WTC11 (cell line): Measurements from ENCODE around the gene UBL3. TPM values are rescaled to one million over a fixed set of nuclear protein-coding genes. Genes with fewer than 3 reads are reported as not detected.

Experiments
- ATAC-seq: fragments of 200-7000 bp; cut with Tn5 transposase; 2 replicates; pipeline ENCODE4 v1.10.0; 2021; ENCODE audit warnings: mild to moderate bottlenecking, moderate library complexity
- CTCF ChIA-PET: fragments of 300-600 bp; sonication (Branson Sonifier 250); formaldehyde crosslinking; loops from one replicate; lab custom pipeline; 2021; ENCODE audit warnings: antibody characterized with exemption; lab: Charles Lee
- POLR2A ChIA-PET: fragments of 350-600 bp; sonication (Branson Sonifier 250); formaldehyde crosslinking; loops from one replicate; lab custom pipeline; 2021; ENCODE audit warnings: antibody characterized with exemption; lab: Charles Lee
- DNase-seq: peaks from one replicate; pipeline ENCODE4 v3.0.0; 2021; ENCODE audit warnings: low spot score
- H3K27ac Mint-ChIP-seq: 2 replicates; pipeline ENCODE4 v1.8.0; 2021; ENCODE audit warnings: mixed read lengths
- H3K27me3 Mint-ChIP-seq: 2 replicates; pipeline ENCODE4 v1.8.0; 2021; ENCODE audit warnings: low read depth, mild to moderate bottlenecking, moderate library complexity, mixed read lengths
- H3K36me3 Mint-ChIP-seq: 2 replicates; pipeline ENCODE4 v1.8.0; 2021; ENCODE audit warnings: mixed read lengths
- H3K4me1 Mint-ChIP-seq: 2 replicates; pipeline ENCODE4 v1.8.0; 2022; ENCODE audit warnings: mixed read lengths
- H3K4me3 Mint-ChIP-seq: 2 replicates; pipeline ENCODE4 v1.8.0; 2021; ENCODE audit warnings: mild to moderate bottlenecking, moderate library complexity, mixed read lengths
- H3K9me3 Mint-ChIP-seq: 2 replicates; pipeline ENCODE4 v1.8.0; 2021; ENCODE audit warnings: mixed read lengths
- ARID4B ChIP-seq: sonication (generic); formaldehyde crosslinking; IDR thresholded peaks from 2 replicates; pipeline ENCODE4 v1.8.0; 2023; ENCODE audit warnings: missing genetic modification reagents, mild to moderate bottlenecking, borderline replicate concordance
- ATF1 ChIP-seq: sonication (generic); formaldehyde crosslinking; IDR thresholded peaks from 2 replicates; pipeline ENCODE4 v1.8.1; 2023; ENCODE audit warnings: mild to moderate bottlenecking, moderate library complexity, missing genetic modification reagents
- ATF6 ChIP-seq: sonication (generic); formaldehyde crosslinking; IDR thresholded peaks from 2 replicates; pipeline ENCODE4 v1.8.1; 2023; ENCODE audit warnings: mild to moderate bottlenecking, missing genetic modification reagents
- CREB1 ChIP-seq: sonication (generic); formaldehyde crosslinking; IDR thresholded peaks from 2 replicates; pipeline ENCODE4 v1.8.0; 2023; ENCODE audit warnings: mild to moderate bottlenecking, missing genetic modification reagents
- CREM ChIP-seq: sonication (generic); formaldehyde crosslinking; IDR thresholded peaks from 2 replicates; pipeline ENCODE4 v1.8.1; 2022; ENCODE audit warnings: mild to moderate bottlenecking, missing genetic modification reagents, moderate library complexity
- ETV6 ChIP-seq: sonication (generic); formaldehyde crosslinking; IDR thresholded peaks from 2 replicates; pipeline ENCODE4 v1.8.1; 2022; ENCODE audit warnings: mild to moderate bottlenecking, missing genetic modification reagents
- FOXK1 ChIP-seq: sonication (generic); formaldehyde crosslinking; IDR thresholded peaks from 2 replicates; pipeline ENCODE4 v1.8.0; 2022; ENCODE audit warnings: mild to moderate bottlenecking, moderate library complexity, missing genetic modification reagents
- FOXP1 ChIP-seq: sonication (generic); formaldehyde crosslinking; IDR thresholded peaks from 2 replicates; pipeline ENCODE4 v1.8.0; 2022; ENCODE audit warnings: missing genetic modification reagents, mild to moderate bottlenecking, moderate library complexity, borderline replicate concordance
- IRF2 ChIP-seq: sonication (generic); formaldehyde crosslinking; IDR thresholded peaks from 2 replicates; pipeline ENCODE4 v1.8.0; 2022; ENCODE audit warnings: low read depth, missing genetic modification reagents, borderline replicate concordance
- MAX ChIP-seq: sonication (generic); formaldehyde crosslinking; IDR thresholded peaks from 2 replicates; pipeline ENCODE4 v1.8.0; 2022; ENCODE audit warnings: mild to moderate bottlenecking, missing genetic modification reagents
- NFE2L1 ChIP-seq: sonication (generic); formaldehyde crosslinking; IDR thresholded peaks from 2 replicates; pipeline ENCODE4 v1.8.1; 2023; ENCODE audit warnings: missing genetic modification reagents
- NR1H2 ChIP-seq: sonication (generic); formaldehyde crosslinking; IDR thresholded peaks from 2 replicates; pipeline ENCODE4 v1.9.0; 2021; ENCODE audit warnings: mild to moderate bottlenecking, moderate library complexity, missing genetic modification reagents
- NR2C2 ChIP-seq: sonication (generic); formaldehyde crosslinking; IDR thresholded peaks from 2 replicates; pipeline ENCODE4 v1.8.0; 2022; ENCODE audit warnings: mild to moderate bottlenecking, missing genetic modification reagents
- NR3C1 ChIP-seq: sonication (generic); formaldehyde crosslinking; conservative IDR thresholded peaks from 2 replicates; pipeline ENCODE4 v1.8.1; 2023; ENCODE audit warnings: low read depth, mild to moderate bottlenecking, missing genetic modification reagents
- PRRX2 ChIP-seq: fragments of 250-450 bp; sonication (Bioruptor Pico); IDR thresholded peaks from 2 replicates; pipeline ENCODE4 v1.8.0; 2021; ENCODE audit warnings: mild to moderate bottlenecking
- RELA ChIP-seq: sonication (generic); formaldehyde crosslinking; IDR thresholded peaks from 2 replicates; pipeline ENCODE4 v1.8.1; 2022; ENCODE audit warnings: missing genetic modification reagents, mild to moderate bottlenecking, borderline replicate concordance
- RORB ChIP-seq: fragments of 250-450 bp; sonication (Bioruptor Pico); IDR thresholded peaks from 2 replicates; pipeline ENCODE4 v1.9.0; 2021; ENCODE audit warnings: mild to moderate bottlenecking
- SMAD3 ChIP-seq: sonication (generic); formaldehyde crosslinking; IDR thresholded peaks from 2 replicates; pipeline ENCODE4 v1.8.0; 2022; ENCODE audit warnings: missing genetic modification reagents, mild to moderate bottlenecking, borderline replicate concordance
- SOX15 ChIP-seq: fragments of 250-450 bp; sonication (Bioruptor Pico); IDR thresholded peaks from 2 replicates; pipeline ENCODE4 v1.9.0; 2021; ENCODE audit warnings: mild to moderate bottlenecking
- SP1 ChIP-seq: sonication (generic); formaldehyde crosslinking; conservative IDR thresholded peaks from 2 replicates; pipeline ENCODE4 v1.8.1; 2022; ENCODE audit warnings: missing genetic modification reagents
- USF2 ChIP-seq: sonication (generic); formaldehyde crosslinking; IDR thresholded peaks from 2 replicates; pipeline ENCODE4 v1.8.1; 2023; ENCODE audit warnings: mild to moderate bottlenecking, missing genetic modification reagents, moderate library complexity
- ZBTB43 ChIP-seq: sonication (generic); formaldehyde crosslinking; IDR thresholded peaks from 2 replicates; pipeline ENCODE4 v1.8.1; 2023; ENCODE audit warnings: mild to moderate bottlenecking, missing genetic modification reagents
- ZNF121 ChIP-seq: sonication (generic); formaldehyde crosslinking; IDR thresholded peaks from 2 replicates; pipeline ENCODE4 v1.8.0; 2023; ENCODE audit warnings: missing genetic modification reagents
- ZNF138 ChIP-seq: sonication (generic); formaldehyde crosslinking; conservative IDR thresholded peaks from 2 replicates; pipeline ENCODE4 v1.8.1; 2022; ENCODE audit warnings: mild to moderate bottlenecking, moderate library complexity, missing genetic modification reagents
- ZNF232 ChIP-seq: sonication (generic); formaldehyde crosslinking; IDR thresholded peaks from 2 replicates; pipeline ENCODE4 v1.8.0; 2022; ENCODE audit warnings: mild to moderate bottlenecking, missing genetic modification reagents
- ZNF416 ChIP-seq: fragments of 250-450 bp; sonication (Bioruptor Pico); IDR thresholded peaks from 2 replicates; pipeline ENCODE4 v1.9.0; 2021; ENCODE audit warnings: mild to moderate bottlenecking, inconsistent platforms
- ZNF423 ChIP-seq: fragments of 250-450 bp; sonication (Bioruptor Pico); IDR thresholded peaks from 2 replicates; pipeline ENCODE4 v2.1.2; 2022; ENCODE audit warnings: mild to moderate bottlenecking, moderate library complexity
- ZSCAN18 ChIP-seq: fragments of 250-450 bp; sonication (Bioruptor Pico); IDR thresholded peaks from 2 replicates; pipeline ENCODE4 v2.1.2; 2022; ENCODE audit warnings: mild to moderate bottlenecking, moderate library complexity
- total RNA-seq: library from RNA; stranded (reverse); gene quantifications from 3 replicates; pipeline ENCODE4 v1.2.3, GENCODE V29; 2021

The UBL3 gene
- total RNA-seq, 1 experiment from 2014 or later = 15.5 TPM

GRCh38 chr13:29746148-29746677 is 104.2 kb downstream of the UBL3 start:
- H3K4me3 Mint-ChIP-seq = no peak overlapping the region
- no peak for ATAC-seq
- H3K9me3 Mint-ChIP-seq = no peaks in the 10 kb centered on the region
- CTCF ChIA-PET = no interaction called here
- H3K4me1 Mint-ChIP-seq = no peaks in the 10 kb centered on the region
- H3K27me3 Mint-ChIP-seq = no peaks in the 10 kb centered on the region
- no peaks in the 10 kb centered on the region for H3K36me3 Mint-ChIP-seq
- TF ChIP-seq ZNF416 (CRISPR knock-in tag) (no peak), ATF1 (no peak), ARID4B (CRISPR knock-in tag) (no peak), NR1H2 (no peak), MAX (CRISPR knock-in tag) (no peak), CREB1 (CRISPR knock-in tag) (no peak), RORB (no peak), SMAD3 (CRISPR knock-in tag) (no peak), ATF6 (no peak), CREM (CRISPR knock-in tag) (no peak), ETV6 (CRISPR knock-in tag) (no peak), PRRX2 (CRISPR knock-in tag) (no peak), ZNF232 (CRISPR knock-in tag) (no peak)
- TF ChIP-seq, all 79 proteins: peak for 0
- POLR2A ChIA-PET = no interaction called here
- no peak for DNase-seq
- no peak overlapping the region for H3K27ac Mint-ChIP-seq

- no peak for TF ChIP-seq NFE2L1 (CRISPR knock-in tag)
- no peak for TF ChIP-seq ZSCAN18 (CRISPR knock-in tag)
- TF ChIP-seq RELA (CRISPR knock-in tag) = no peak
- TF ChIP-seq ZNF121 = no peak
- TF ChIP-seq IRF2 = no peak
- no peak for TF ChIP-seq USF2
- no peak for TF ChIP-seq ZNF423 (CRISPR knock-in tag)
- no peak for TF ChIP-seq FOXK1 (CRISPR knock-in tag)
- no peak for TF ChIP-seq SMAD3 (CRISPR knock-in tag)
- TF ChIP-seq ZBTB43 (CRISPR knock-in tag) = no peak
- no peak for TF ChIP-seq NR2C2
- no peak for TF ChIP-seq NR1H2
- no peak for TF ChIP-seq SOX15 (CRISPR knock-in tag)
- no peak for TF ChIP-seq SP1 (CRISPR knock-in tag)
- no peak for TF ChIP-seq FOXP1 (CRISPR knock-in tag)
- no peak for TF ChIP-seq ZNF138 (CRISPR knock-in tag)
- no peak for TF ChIP-seq ZNF232 (CRISPR knock-in tag)
- TF ChIP-seq NR3C1 (CRISPR knock-in tag) = no peak
- ChIA-PET POLR2A (no interaction called here), CTCF (no interaction called here)
- Mint-ChIP-seq H3K4me1 (no peaks in the 10 kb centered on the region), H3K36me3 (no peaks in the 10 kb centered on the region), H3K9me3 (no peaks in the 10 kb centered on the region), H3K27ac (no peak overlapping the region), H3K27me3 (no peaks in the 10 kb centered on the region), H3K4me3 (no peak overlapping the region)
- ATAC-seq (no peak), DNase-seq (no peak)
Observed at GRCh38 chr13:29745704-29746103, 104.7 kb downstream of the UBL3 start.
